ENCODE results near the gene UBR2.

The UBR2 gene

DNA sequence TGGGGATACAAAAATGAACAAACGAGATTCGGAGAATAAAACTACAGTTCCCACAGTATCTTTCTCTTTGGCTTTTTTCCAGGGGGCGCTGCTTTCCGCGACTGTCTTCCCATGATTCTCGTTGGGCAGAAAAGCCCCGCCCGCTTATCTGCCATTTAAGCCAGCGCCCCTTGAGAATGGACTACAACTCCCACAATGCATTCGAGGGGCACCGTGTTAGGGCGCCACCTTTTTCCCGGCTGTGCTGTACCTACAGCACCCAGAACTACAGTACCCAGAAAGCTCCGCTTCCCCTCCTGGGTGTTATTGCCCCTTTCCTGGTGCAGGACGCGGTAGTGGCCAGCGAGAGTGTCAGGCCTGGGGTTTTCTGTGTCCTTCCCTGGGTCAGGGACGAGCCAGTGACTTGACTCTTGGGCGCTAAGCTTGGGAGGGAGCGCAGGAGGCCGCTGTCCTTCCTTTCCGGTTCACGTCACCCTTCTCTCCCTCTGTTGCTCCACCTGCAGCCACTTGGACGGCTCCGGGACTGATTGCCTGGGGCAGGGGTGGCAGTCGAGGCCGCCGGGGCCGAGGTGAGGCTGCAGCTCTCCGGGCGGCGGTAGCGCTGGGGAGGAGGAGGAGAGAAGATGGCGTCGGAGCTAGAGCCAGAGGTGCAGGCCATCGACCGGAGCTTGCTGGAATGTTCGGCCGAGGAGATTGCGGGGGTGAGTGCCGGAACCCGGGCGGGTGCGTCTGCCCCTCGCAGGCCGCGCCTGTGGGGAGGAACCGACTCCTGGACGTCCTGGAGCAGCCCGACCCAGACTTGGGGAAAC, at the start of gene UBR2:
UBR2 (plus strand) TSS at position 333 of the 809 bp plus-strand sequence; CDS start at position 624, 291 bp downstream.
- DNase-seq (ENCODE audit: low spot score) (peak; percentile 95), FAIRE-seq (no peak)

DNA sequence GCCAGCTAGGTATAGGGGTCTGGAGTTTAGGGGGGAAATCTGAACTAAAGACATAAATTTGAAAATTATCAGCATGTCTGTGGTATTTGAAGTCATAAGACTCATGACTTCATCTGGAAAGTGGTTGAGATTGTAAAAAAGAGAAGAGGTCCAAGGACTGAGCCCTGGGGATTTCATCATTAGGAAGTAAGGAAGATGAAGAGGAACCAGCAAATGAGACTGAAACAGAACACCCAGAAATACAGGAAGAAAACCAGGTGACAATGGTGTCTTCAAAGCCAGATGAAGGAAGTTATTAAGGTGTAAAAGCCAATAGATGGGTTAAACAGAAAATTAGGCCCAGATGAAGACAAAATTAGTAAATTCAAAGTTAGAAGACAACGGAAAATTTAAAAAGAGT, 49.1 kb upstream of the UBR2 start:
- no peak for DNase-seq (ENCODE audit: low spot score)
- FAIRE-seq, result no peak

DNA sequence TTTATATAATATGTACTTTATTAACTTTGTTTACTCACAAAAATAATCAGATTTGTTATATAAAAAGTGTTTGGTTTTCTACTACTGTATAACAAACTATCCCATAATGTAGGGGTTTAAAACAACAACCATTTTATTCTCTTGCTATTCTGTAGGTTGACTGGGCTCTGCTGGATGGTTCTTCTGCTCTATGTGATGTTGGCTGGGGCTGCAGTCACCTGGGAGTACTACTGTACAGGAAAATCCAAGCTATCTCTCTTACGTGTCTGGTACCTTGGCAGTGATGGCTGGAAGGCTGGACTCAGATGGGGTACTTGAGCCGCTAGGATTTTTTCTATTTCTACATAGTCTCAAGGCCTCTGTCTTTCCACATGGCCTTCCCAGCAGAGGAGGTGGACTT, 44.0 kb upstream of the UBR2 start:
- no peak for DNase-seq (ENCODE audit: low spot score)
- FAIRE-seq, result no peak

DNA sequence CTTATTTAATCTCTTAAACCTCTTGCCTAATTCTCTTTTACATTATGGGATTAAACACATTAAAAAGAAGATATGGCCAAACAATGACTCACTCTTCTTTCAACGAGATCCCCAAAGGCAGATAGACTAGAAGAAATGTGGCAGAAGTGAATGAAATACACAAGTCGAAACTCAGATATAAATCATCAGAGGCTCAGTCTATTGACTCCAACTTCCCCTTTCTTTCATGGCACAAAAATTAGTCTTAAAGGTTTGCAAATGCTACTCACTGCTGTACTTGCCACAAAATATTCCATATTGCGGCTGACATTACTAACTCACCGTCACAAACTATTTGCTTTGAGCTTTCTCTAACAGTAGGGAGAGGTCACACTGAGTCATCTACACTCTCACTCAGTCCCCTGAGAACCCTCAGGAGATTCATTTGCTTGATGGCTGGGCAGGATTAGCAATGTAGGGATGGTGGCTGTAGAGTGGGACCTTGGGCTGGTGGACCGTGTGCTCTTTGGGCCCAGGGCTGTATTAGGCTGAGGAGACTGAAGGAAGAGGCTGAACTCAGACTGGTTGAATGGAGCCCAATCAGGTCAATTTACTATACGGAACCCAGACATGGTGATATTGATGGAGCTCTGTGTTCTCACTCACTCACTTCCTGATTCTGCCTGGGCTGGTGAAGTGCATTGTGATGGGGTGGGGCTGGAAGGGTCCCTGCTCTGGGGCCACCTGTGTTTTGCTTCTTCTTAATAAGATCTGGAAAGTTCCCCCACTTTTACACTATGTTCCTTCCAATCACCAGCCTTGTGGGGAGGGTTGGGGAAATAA, 42.8 kb upstream of the UBR2 start:
- DNase-seq (ENCODE audit: low spot score), result no peak

DNA sequence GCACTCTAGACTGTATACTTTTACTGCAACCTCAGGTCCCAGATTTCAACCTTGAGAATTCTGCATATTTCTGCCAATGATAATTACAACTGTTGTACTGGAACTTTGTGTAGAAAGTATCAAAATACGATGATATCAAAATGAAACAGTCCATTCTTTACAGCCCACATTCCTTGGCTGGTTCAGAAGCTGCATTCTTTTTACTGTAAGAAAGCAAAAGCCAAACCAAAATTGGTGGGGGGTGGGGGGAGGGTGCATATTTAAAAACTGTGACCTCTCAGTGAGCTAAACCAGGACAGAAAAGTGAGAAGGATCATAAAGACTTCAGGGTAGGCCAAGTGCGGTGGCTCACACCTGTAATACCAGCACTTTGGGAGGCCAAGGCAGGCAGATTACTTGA, 41.8 kb upstream of the UBR2 start:
- FAIRE-seq, result no peak
- no peak for DNase-seq (ENCODE audit: low spot score)

More for the DNA sequence above, 42.8 kb upstream of the UBR2 start:
- FAIRE-seq, result no peak

DNA sequence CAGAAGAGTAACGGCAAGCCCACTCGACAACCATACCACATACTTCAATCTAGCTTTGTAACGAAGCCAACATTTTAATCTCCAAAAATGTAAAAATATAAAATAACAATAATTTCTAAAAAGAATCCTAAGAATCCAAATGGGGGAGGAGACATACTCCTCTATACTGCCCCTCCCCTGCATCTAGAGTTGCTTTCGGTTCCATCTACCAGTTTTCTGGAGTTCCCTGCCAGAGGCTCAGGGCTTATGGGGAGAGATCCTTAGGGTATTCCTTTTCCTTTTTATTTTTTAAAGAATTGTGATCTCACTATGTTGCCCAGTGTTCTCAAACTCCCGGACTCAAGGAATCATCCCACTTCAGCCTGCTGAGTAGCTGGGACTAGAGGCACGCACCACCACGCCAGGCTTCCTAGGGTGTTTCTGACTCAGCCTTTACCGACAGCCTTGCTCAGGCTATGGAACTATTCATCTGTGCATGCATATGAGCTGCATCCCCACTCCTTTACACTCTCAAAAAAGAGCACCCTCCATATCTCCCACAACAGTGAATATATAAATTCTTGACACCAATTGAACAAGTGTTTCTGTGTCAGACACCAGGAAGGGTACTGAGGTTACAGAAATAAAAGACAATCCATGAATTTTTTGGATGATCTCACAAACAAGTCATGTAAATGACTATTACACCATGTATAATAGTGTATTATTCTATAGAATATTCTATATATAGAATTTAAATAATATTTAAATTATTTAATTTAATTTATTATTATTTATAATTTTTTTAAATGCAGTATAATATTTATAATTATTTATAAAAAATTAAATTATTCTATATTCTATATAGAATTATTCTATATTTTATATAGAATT, 40.7 kb upstream of the UBR2 start:
- no peak for DNase-seq (ENCODE audit: low spot score)
- FAIRE-seq, result no peak

DNA sequence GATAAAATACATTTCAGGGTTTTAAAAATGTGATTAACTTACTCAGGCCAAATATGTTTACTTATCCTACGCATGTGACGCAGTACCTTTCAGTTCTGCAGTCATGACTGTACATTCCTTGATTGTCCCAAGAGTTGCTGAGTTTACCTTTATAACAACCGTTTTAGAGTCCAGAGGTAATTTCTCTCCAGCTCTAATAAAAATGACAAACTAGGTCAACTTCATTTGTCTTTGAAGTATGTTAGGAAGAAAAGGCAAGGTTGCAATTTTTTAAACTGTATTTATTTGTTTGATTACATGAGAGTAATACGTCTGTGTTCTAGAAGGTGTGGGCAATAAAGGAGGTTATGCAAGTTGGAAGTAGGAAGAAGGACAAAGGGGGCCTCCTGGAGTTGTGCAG, 38.6 kb upstream of the UBR2 start:
- FAIRE-seq (no peak), DNase-seq (ENCODE audit: low spot score) (no peak)

DNA sequence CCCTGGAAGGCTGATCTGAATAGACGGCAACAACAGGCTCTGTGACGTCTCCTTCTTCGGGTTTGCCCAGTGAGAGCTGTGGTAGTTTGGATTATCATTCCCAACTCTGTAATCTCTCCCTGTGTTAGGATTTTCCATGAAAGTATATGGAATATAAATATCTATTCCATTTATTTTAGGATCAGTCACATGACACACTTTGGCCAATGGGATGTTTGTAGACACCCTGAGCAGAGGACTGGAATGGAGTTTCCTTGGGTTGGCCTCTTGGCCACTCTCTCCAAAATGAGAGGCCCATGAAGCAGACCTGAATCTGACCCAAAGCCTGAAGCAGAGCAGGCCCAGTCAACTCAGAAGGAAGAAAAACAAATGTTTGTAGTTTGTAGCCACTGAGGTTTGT, 37.2 kb upstream of the UBR2 start:
- no peak for DNase-seq (ENCODE audit: low spot score)
- FAIRE-seq, result no peak

DNA sequence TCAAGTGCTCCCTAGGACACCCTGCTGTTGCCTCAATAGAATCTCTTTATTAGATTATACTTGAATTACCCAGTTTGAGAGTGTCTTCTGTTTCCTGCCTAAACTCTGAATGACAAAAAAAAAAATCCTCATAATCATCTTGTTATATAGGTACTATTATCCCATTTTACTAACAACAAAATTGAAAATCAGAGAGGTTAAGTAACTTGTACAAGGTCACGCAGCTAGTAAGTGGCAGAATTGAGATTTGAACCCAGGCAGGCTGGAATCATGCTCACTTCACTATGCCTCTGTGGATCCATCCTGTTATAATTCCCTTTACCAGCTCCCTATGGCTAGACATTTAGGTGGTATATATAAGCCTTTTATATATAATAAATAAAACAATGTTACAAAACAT, 36.6 kb upstream of the UBR2 start:
- FAIRE-seq, result no peak

DNA sequence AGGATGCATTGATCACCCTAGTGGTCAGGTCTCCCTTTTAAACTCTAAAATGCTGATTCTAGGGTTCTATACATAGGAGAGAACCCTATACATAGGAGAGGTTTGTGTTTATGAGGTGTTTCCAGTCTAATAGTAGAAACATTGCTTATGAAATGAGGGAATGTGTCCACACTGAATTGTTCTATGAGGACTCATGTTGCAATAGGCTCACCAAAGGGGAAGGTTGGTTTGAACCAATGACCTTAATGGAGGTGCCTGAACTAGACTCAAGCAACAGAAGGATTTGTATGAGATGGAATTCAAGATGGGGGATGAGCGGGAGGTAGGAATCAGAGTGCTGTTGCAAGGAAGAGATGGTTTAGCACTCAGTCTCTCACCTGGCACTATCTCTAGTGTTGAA, 33.5 kb upstream of the UBR2 start:
- FAIRE-seq, result no peak
- no peak for DNase-seq (ENCODE audit: low spot score)

More for the DNA sequence above, 36.6 kb upstream of the UBR2 start:
- DNase-seq (ENCODE audit: low spot score), result no peak

DNA sequence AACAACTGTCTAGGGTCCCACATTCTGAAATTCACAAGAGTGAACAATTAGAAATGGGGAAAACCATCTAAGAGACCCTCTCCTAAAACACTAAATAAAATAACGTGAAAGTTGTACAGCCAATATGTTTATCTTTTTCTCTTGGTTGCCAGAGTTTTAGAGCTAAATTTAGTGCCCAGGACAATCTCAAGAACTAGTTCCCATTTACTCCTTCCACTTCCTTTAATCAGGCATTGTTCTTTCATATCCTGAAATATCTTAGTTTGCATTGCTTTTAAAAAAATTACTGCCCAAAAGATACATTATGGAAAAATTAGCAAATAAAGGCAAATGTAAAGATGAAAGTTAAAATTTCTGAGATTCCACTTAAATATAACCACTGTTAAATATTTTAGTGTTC, 33.1 kb upstream of the UBR2 start:
- FAIRE-seq, result no peak

DNA sequence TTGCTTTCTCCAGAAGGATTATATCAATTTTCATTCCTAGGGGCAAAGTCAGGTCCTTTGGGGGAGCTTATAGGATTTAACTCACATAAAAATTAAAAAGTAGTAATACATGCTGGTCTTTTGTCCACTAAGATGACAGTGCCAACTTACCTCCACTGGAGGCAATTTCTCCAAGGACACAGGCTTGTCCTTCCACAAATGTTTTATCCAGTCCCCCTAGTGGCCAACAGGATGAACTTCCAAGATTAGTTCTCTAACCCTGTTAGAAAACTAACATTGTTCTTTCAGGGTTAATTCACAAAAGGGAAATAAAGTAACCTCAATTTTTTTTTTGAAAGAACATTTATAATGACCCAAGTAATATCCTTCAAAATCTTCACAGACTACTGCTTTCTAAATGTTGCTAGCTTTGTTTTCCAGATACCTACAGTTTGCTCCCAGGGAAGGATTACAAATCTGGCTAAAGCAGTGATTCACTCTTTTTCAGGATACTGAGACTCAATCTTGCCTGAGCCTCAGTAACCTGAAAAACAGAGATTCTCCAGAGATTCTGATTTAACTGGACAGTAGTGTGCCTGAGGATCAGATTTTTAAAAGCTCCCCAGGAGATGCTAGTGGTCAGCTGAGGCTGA, 31.7 kb upstream of the UBR2 start:
- FAIRE-seq (no peak), DNase-seq (ENCODE audit: low spot score) (peak; percentile 69)

More for the DNA sequence above, 33.1 kb upstream of the UBR2 start:
- DNase-seq (ENCODE audit: low spot score), result no peak

DNA sequence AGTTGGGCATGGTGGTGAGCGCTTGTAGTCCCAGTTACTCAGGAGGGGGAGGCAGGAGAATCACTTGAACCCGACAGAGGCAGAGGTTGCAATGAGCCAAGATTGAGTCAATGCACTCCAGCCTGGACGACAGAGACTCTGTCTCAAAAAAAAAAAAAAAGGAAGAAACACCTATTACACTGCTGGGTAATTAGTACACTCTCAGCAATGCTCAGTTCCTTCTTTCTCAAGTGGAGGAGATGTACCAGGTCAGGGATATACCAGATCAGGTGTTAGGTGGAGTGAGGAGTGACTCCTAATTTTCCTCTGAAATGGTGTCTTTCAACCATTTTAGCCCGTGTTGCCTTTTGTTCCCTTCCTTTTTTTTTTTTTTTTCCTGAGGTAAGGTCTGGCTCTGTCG, 30.0 kb upstream of the UBR2 start:
- FAIRE-seq (no peak), DNase-seq (ENCODE audit: low spot score) (no peak)

DNA sequence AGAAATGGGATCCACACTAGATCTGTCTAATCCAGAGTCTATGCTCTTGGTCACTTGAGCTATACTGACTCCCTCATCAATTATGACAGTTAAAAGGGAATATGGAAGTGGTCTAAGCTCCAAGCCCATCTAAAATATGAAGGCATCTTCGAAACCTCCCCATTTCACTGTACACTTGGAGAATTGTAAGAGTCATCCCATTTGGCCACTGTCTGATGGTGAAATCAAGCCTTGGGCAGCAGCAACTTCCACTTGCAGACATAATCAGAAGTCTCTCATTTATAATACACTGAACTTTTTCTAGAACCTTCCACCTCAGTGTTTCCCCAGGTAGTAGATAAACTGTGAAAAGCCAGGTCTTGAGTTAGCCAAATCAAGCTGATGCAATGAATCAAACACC, 26.3 kb upstream of the UBR2 start:
- FAIRE-seq, result no peak
- no peak for DNase-seq (ENCODE audit: low spot score)

DNA sequence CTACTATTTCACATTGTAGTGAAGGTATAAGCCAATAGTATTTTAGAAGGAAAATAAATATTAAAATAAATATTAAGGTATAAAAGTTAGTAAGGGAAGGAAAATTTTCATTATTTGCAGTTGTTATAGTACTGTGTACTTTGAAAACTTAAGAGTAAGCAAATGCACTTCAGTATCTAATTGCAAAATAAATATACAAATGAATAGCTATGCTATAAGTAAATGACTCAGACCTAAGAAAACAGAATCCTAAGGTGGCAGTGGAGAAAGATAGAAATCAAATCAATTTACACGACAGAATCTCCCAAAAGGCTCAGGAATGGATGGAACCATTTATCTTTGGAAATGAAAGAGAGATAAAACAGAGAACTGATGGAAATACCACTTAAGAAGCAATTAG, 24.7 kb upstream of the UBR2 start:
- no peak for FAIRE-seq
- DNase-seq (ENCODE audit: low spot score), result no peak

DNA sequence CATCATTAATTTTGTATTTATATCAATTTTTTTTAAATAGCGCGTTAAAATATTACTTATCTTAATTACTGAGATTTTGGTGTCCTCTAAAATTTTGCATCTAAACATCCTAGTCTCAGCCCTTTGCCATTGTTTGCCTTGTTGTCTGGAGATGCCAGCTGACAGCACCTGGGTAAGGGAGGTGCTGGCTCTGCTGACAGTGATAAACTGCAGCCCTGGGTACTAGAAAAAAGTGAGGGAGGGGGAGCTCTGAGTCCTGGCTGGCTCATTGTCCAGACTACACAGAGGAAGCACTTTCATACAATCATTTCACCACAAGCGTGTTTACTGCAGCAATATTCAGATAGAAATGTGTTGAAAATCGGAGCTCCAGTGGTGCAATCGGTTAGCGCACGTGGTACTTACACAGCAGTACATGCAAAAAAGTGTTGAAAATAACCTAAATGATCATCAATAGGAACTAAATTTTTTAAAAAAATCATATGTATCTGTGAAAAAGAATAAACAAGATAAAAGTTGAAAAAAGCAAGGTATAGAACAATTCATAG, 18.5 kb upstream of the UBR2 start:
- no peak for DNase-seq (ENCODE audit: low spot score)
- FAIRE-seq, result no peak

DNA sequence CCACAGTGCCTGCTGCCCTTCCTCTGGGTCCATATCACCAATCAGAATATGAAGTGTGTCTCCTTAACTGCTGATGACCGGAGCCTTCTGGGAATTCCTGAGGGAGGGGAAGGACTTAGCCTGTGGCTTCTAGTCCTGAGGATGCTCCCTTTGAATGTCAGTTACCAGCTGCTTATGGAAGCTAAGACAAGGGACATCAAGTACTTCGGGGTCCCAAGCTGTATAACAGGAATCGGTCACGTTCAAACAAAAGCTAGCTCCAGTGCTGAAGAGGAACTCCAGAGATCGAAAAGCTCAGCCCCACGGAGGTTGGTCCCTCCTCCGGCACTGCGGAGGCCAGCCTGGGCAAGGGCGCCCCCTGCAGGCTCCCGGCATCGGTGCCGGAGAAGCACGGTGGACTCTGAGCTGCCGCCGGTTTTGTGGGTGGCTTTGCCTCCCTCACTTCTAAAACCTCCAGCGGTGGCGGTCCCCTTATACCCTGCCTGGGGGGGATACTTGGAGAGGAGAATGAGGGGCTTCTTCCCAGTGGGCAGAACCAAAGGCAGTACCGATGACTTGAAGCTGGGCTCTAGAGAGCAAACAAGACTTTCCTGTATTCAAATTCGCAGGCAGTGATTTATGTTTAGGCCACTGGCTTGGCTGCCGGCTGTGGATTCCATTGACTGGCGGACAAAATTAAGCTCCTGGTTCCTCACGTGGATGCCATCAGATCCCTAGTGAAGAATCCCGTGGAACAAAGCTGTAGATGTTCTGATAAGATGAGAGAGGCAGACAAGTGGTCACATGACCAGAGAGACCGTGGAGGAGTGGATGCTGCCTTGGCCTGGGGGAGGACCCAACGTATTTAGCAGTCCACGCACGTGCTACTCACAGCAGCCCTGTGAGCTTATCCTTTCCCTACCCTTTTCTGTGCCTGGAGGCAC, 16.2 kb upstream of the UBR2 start:
- DNase-seq (ENCODE audit: low spot score) (peak; percentile 92), FAIRE-seq (no peak)

DNA sequence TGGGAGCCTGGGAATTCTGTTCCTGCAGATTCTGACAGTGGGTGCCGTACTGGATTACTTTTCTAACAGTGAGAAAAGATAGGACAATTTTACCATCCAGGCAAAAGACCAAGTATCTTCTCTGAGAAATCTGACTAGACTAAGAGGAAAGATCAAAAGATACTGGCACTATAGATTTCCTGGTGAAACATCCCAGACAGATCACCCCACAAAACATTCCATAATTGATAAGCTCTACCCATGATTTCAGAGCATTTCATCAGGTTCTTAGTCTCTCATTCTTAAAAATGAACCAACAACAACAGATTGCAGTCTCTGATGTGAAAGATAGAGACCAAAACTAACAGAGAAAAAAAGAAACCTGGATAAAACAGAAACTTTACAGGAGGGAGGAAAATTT, 13.6 kb upstream of the UBR2 start:
- FAIRE-seq, result no peak
- DNase-seq (ENCODE audit: low spot score), result no peak

DNA sequence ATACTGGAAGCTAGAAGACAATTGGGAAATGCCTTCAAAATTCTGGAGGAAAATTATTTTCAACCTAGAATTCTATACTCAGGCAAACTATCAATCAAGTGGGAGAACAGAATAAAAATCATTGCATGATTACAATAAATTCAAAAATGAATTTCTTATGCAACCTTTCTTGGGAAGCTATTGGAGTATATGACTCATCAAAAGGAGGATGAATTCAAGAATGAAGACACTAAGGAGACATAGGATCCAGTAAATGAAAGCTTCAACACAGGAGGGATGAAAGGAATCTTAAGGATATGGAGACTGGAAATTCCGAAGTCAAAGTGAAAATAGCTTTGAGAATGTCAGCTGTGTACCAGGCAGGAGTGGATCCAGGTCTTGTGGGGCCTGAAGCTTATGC, 12.6 kb upstream of the UBR2 start:
- DNase-seq (ENCODE audit: low spot score) (no peak), FAIRE-seq (no peak)

DNA sequence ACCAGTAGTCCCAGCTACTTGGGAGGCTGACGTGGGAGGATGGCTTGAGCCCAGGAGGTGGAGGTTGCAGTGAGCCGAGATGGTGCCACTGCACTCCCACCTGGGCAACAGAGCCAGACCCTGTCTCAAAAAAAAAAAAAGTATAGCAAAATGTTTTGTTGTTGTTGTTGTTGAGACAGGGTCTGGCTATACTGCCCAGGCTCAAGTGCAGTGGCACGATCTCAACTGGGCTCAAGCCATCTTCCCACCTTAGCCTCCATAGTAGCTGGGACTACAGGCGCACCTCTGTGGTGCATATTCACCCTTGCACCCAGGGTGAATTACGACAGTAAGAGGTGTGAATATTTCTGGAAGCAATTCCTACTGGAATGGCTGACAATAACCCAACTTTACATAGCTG, 11.4 kb upstream of the UBR2 start:
- FAIRE-seq, result no peak

More for the DNA sequence above, 11.4 kb upstream of the UBR2 start:
- no peak for DNase-seq (ENCODE audit: low spot score)
